SK-N-SH treated with all-trans-retinoic acid at 6 μM for 48 hours (cell line): ENCODE results near the gene ADAMTS10.
A peak's percentile ranks its signal among the peaks of the same experiment; 100 is the strongest.

ENCODE experiments used
- ATAC-seq: fragments of 200-7000 bp; cut with Tn5 transposase; 3 replicates; pipeline ENCODE4 v1.9.1; 2020; ENCODE audit warnings: mild to moderate bottlenecking, moderate library complexity
- ARNTL ChIP-seq: fragments of 450-650 bp; formaldehyde crosslinking; IDR thresholded peaks from 2 replicates; pipeline ENCODE4 v1.5.0; 2020; ENCODE audit warnings: low read depth, mild to moderate bottlenecking, moderate library complexity, borderline replicate concordance
- BACH2 ChIP-seq: fragments of 250-450 bp; sonication (Bioruptor Pico); IDR thresholded peaks from 2 replicates; pipeline ENCODE4 v1.9.0; 2021; ENCODE audit warnings: mild to moderate bottlenecking, borderline replicate concordance
- CREB5 ChIP-seq: fragments of 250-450 bp; sonication (Bioruptor Pico); IDR thresholded peaks from 2 replicates; pipeline ENCODE4 v1.5.1; 2020; ENCODE audit warnings: low read depth, mild to moderate bottlenecking, moderate library complexity
- CSDC2 ChIP-seq: fragments of 250-450 bp; sonication (Bioruptor Pico); IDR thresholded peaks from 2 replicates; pipeline ENCODE4 v1.5.0; 2020; ENCODE audit warnings: mild to moderate bottlenecking, moderate library complexity
- CSRNP3 ChIP-seq: fragments of 250-450 bp; sonication (Bioruptor Pico); IDR thresholded peaks from 2 replicates; pipeline ENCODE4 v1.5.1; 2021; ENCODE audit warnings: mild to moderate bottlenecking, moderate library complexity
- ESRRG ChIP-seq: fragments of 250-450 bp; sonication (Bioruptor Pico); IDR thresholded peaks from 2 replicates; pipeline ENCODE4 v1.6.1; 2021; ENCODE audit warnings: mild to moderate bottlenecking
- OSR1 ChIP-seq: fragments of 250-450 bp; sonication (Bioruptor Pico); IDR thresholded peaks from 2 replicates; pipeline ENCODE4 v1.8.0; 2022; ENCODE audit warnings: moderate library complexity, mild to moderate bottlenecking, inconsistent platforms
- PATZ1 ChIP-seq: fragments of 250-450 bp; sonication (Bioruptor Pico); IDR thresholded peaks from 2 replicates; pipeline ENCODE4 v1.8.0; 2020; ENCODE audit warnings: mild to moderate bottlenecking, moderate library complexity, borderline replicate concordance
- POU6F1 ChIP-seq: fragments of 250-450 bp; sonication (Bioruptor Pico); IDR thresholded peaks from 2 replicates; pipeline ENCODE4 v1.8.0; 2021; ENCODE audit warnings: low read depth, mild to moderate bottlenecking, moderate library complexity, borderline replicate concordance
- PPARA ChIP-seq: fragments of 250-450 bp; sonication (Bioruptor Pico); IDR thresholded peaks from 2 replicates; pipeline ENCODE4 v1.5.0; 2020; ENCODE audit warnings: mild to moderate bottlenecking, borderline replicate concordance
- SNAI2 ChIP-seq: fragments of 250-450 bp; sonication (Bioruptor Pico); IDR thresholded peaks from 2 replicates; pipeline ENCODE4 v1.5.0; 2020; ENCODE audit warnings: mild to moderate bottlenecking, moderate library complexity
- TCF4 ChIP-seq: fragments of 250-450 bp; sonication (Bioruptor Pico); IDR thresholded peaks from 2 replicates; pipeline ENCODE4 v1.8.0; 2021; ENCODE audit warnings: mild to moderate bottlenecking, moderate library complexity, borderline replicate concordance
- TOX ChIP-seq: fragments of 250-450 bp; sonication (Bioruptor Pico); IDR thresholded peaks from 2 replicates; pipeline ENCODE4 v1.8.0; 2021; ENCODE audit warnings: mild to moderate bottlenecking, moderate library complexity, borderline replicate concordance
- TSHZ2 ChIP-seq: fragments of 250-450 bp; sonication (Bioruptor Pico); IDR thresholded peaks from 2 replicates; pipeline ENCODE4 v1.5.0; 2020; ENCODE audit warnings: mild to moderate bottlenecking, moderate library complexity
- ZC3H10 ChIP-seq: fragments of 250-450 bp; sonication (Bioruptor Pico); IDR thresholded peaks from 2 replicates; pipeline ENCODE4 v1.5.1; 2021; ENCODE audit warnings: mild to moderate bottlenecking, moderate library complexity
- ZFP3 ChIP-seq: fragments of 250-450 bp; sonication (Bioruptor Pico); IDR thresholded peaks from 2 replicates; pipeline ENCODE4 v1.5.0; 2020; ENCODE audit warnings: mild to moderate bottlenecking, moderate library complexity
- ZFP30 ChIP-seq: fragments of 450-650 bp; formaldehyde crosslinking; IDR thresholded peaks from 2 replicates; pipeline ENCODE4 v1.5.0; 2022; ENCODE audit warnings: mild to moderate bottlenecking, moderate library complexity
- ZNF565 ChIP-seq: fragments of 450-650 bp; formaldehyde crosslinking; conservative IDR thresholded peaks from 2 replicates; pipeline ENCODE4 v1.5.0; 2020; ENCODE audit warnings: low read depth, mild to moderate bottlenecking, moderate library complexity
- ZNF70 ChIP-seq: fragments of 450-650 bp; formaldehyde crosslinking; IDR thresholded peaks from 2 replicates; pipeline ENCODE4 v1.5.0; 2020; ENCODE audit warnings: mild to moderate bottlenecking, moderate library complexity
- ZNF8 ChIP-seq: fragments of 450-650 bp; formaldehyde crosslinking; IDR thresholded peaks from 2 replicates; pipeline ENCODE4 v1.5.0; 2020; ENCODE audit warnings: mild to moderate bottlenecking, moderate library complexity

ADAMTS10 gene

GRCh38 chr19:8584965-8585893 is 25.3 kb downstream of the ADAMTS10 start:
- ATAC-seq, result no peak

GRCh38 chr19:8580710-8581281 is 29.7 kb downstream of the ADAMTS10 start:
- peak; percentile 71 for ATAC-seq
- TF ChIP-seq CSRNP3 (CRISPR knock-in tag) (no peak), POU6F1 (CRISPR knock-in tag) (no peak), BACH2 (CRISPR knock-in tag) (no peak), ARNTL (CRISPR knock-in tag) (no peak), SNAI2 (no peak), TOX (CRISPR knock-in tag) (no peak), ZNF8 (CRISPR knock-in tag) (no peak), OSR1 (no peak), ZNF565 (no peak), ESRRG (CRISPR knock-in tag) (no peak), CSDC2 (CRISPR knock-in tag) (no peak), ZNF70 (CRISPR knock-in tag) (no peak)

More at GRCh38 chr19:8584965-8585893, 25.3 kb downstream of the ADAMTS10 start:
- TF ChIP-seq ZNF8 (CRISPR knock-in tag) (no peak), CSDC2 (CRISPR knock-in tag) (no peak), ZFP30 (CRISPR knock-in tag) (no peak), BACH2 (CRISPR knock-in tag) (no peak), TSHZ2 (no peak), ZFP3 (no peak), ESRRG (CRISPR knock-in tag) (no peak), ZC3H10 (no peak), PPARA (CRISPR knock-in tag) (no peak), TCF4 (CRISPR knock-in tag) (no peak), CREB5 (no peak), PATZ1 (no peak), ZNF70 (CRISPR knock-in tag) (no peak), POU6F1 (CRISPR knock-in tag) (no peak)
